HG02970 (cell line): ENCODE results near the gene VWF.
"Not testable (repeated sequence)": the region's sequence is repeated elsewhere in the genome, so short reads cannot be mapped to it uniquely, and the experiment has no call there.

Experiments used
- ATAC-seq: cut with Tn5 transposase; IDR thresholded peaks from one replicate; pipeline ENCODE4 v1.9.1; 2021; ENCODE audit warnings: mild to moderate bottlenecking, moderate library complexity, moderate number of reproducible peaks; ENCODE audit not compliant: unreplicated experiment, low FRiP score

VWF gene

GRCh38 chr12:6124411-6125309 is at the start of gene VWF:
TSS of gene VWF (minus strand) at chr12:6124670. CDS start at chr12:6123196, 1,474 bp downstream.
- ATAC-seq, result no peak

GRCh38 chr12:6172862-6173261 is 48.4 kb upstream of the VWF start:
- no peak for ATAC-seq

- no peak for ATAC-seq
Measured at GRCh38 chr12:6172086-6172485, 47.6 kb upstream of the VWF start.

GRCh38 chr12:6171409-6172015 is 47.0 kb upstream of the VWF start:
- no peak for ATAC-seq

- ATAC-seq, result peak; percentile 75
Measured at GRCh38 chr12:6167327-6168280, 43.1 kb upstream of the VWF start.

GRCh38 chr12:6166808-6167207 is 42.3 kb upstream of the VWF start:
- peak; percentile 19 for ATAC-seq

GRCh38 chr12:6165395-6165794 is 40.9 kb upstream of the VWF start:
- ATAC-seq, result no peak

- ATAC-seq, result no peak
Measured at GRCh38 chr12:6163416-6164060, 39.1 kb upstream of the VWF start.

GRCh38 chr12:6161124-6161882 is 36.8 kb upstream of the VWF start:
- no peak for ATAC-seq

GRCh38 chr12:6160049-6160649 is 35.7 kb upstream of the VWF start:
- not testable (repeated sequence) for ATAC-seq

- ATAC-seq, result not testable (repeated sequence)
Measured at GRCh38 chr12:6159166-6160011, 34.9 kb upstream of the VWF start.

- ATAC-seq, result no peak
Measured at GRCh38 chr12:6158749-6159148, 34.3 kb upstream of the VWF start.

GRCh38 chr12:6158255-6158654 is 33.8 kb upstream of the VWF start:
- no peak for ATAC-seq

- ATAC-seq, result no peak
Measured at GRCh38 chr12:6157482-6157881, 33.0 kb upstream of the VWF start.

- ATAC-seq, result no peak
Measured at GRCh38 chr12:6154730-6155459, 30.4 kb upstream of the VWF start.

- not testable (repeated sequence) for ATAC-seq
Measured at GRCh38 chr12:6148722-6149121, 24.3 kb upstream of the VWF start.

GRCh38 chr12:6148061-6148460 is 23.6 kb upstream of the VWF start:
- no peak for ATAC-seq

- ATAC-seq, result no peak
Measured at GRCh38 chr12:6146951-6147350, 22.5 kb upstream of the VWF start.
